Activated T-cell treated with anti-CD3 and anti-CD28 coated beads, Interleukin-2, amount 50 U/mL, for 72 hours (primary cell): Measurements from ENCODE around the gene HAUS1. TPM values are rescaled to one million over a fixed set of nuclear protein-coding genes. Genes with fewer than 3 reads are reported as not detected.
"Not testable (repeated sequence)": the region's sequence is repeated elsewhere in the genome, so short reads cannot be mapped to it uniquely, and the experiment has no call there.

Source experiments
- ATAC-seq, 2 donors: fragments of 150-1000 bp; cut with Tn5 transposase; replicated peaks in 1 of 2; 2 replicates each; pipeline ENCODE4 v1.10.0; 2021; ENCODE audit warnings: moderate library complexity in 2 of 2, mild to moderate bottlenecking in 1 of 2
- DNase-seq, 2 donors: peaks; one replicate each; pipeline ENCODE4 v3.0.0; 2021 to 2022; ENCODE audit warnings: mixed read lengths in 1 of 2
- H3K27ac Mint-ChIP-seq: one replicate; pipeline ENCODE4 v1.8.0; 2022; ENCODE audit warnings: mild to moderate bottlenecking, moderate library complexity, mixed read lengths
- H3K27me3 Mint-ChIP-seq: one replicate; pipeline ENCODE4 v1.8.0; 2022; ENCODE audit warnings: low read depth, mixed read lengths
- H3K36me3 Mint-ChIP-seq, 2 donors: one replicate each; pipeline ENCODE4 v1.8.0; 2022; ENCODE audit warnings: mixed read lengths in 2 of 2, mild to moderate bottlenecking in 1 of 2; ENCODE audit not compliant: insufficient read depth in 2 of 2
- H3K4me1 Mint-ChIP-seq: one replicate; pipeline ENCODE4 v1.8.0; 2022; ENCODE audit warnings: low read depth, mixed read lengths
- H3K4me3 Mint-ChIP-seq, 2 donors: one replicate each; pipeline ENCODE4 v1.8.0; 2022; ENCODE audit warnings: mild to moderate bottlenecking in 2 of 2, mixed read lengths in 2 of 2, moderate library complexity in 2 of 2
- H3K9me3 Mint-ChIP-seq, 2 donors: one replicate each; pipeline ENCODE4 v1.8.0; 2022; ENCODE audit warnings: mixed read lengths in 2 of 2
- total RNA-seq, 2 donors: library from RNA; stranded (reverse); gene quantifications; one replicate each; pipeline ENCODE4 v1.2.3, GENCODE V29; 2022

HAUS1 gene
- total RNA-seq, 2 donors from 2014 or later, result 42.0 to 43.4 TPM

DNA sequence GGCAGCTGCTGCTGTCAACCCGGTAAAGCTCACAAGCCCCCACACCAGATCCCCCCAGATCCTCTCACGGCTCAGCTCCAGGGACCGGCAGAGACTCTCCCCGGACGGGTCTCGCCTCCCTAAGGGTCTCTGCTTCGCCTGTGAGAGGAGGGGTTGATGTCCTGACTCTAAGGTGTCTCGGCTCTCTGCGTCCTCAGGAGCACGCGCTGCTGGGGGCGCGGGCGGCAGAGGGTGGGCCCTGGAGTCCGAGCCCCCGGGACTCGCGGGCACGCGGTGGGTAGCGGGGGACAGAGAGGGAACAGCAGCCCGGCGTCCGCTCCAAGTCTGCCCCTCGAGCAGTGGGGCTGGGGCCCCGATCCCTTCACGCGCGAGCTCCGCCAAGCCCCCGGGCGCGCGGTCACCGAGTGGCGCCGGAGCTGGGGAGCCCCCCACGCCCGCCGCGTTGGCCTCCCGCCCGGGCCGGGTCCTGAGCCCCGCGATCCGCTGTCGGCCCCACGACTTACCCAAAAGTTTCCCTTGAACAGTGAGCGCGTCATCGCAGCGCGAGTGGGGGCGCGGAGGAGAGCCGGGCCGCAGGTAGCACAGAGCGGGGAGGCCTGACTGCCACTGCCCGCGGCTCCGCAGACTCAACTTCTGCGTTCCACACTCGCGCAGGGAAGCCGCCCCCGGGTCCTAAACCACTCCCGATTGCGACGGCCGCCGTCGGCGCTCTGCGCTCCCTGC is 32.4 kb upstream of the HAUS1 start, which contains the start of gene PSTPIP2:
TSS of gene PSTPIP2 (minus strand) at position 608 of the 723 bp plus-strand sequence. CDS start at position 536, 72 bp downstream.
- Mint-ChIP-seq H3K4me3 (peak within 1 kb of the TSS; percentile 75 to 86), H3K9me3 (no peaks in the 10 kb centered on the region), H3K4me1 (peaks cover 52% of the 10 kb centered on the region), H3K36me3 (no peaks in the 10 kb centered on the region), H3K27ac (peak within 1 kb of the TSS; percentile 64), H3K27me3 (no peaks in the 10 kb centered on the region)
- DNase-seq (peak; percentile 75 to 80), ATAC-seq (peak; percentile 78 to 79)

DNA sequence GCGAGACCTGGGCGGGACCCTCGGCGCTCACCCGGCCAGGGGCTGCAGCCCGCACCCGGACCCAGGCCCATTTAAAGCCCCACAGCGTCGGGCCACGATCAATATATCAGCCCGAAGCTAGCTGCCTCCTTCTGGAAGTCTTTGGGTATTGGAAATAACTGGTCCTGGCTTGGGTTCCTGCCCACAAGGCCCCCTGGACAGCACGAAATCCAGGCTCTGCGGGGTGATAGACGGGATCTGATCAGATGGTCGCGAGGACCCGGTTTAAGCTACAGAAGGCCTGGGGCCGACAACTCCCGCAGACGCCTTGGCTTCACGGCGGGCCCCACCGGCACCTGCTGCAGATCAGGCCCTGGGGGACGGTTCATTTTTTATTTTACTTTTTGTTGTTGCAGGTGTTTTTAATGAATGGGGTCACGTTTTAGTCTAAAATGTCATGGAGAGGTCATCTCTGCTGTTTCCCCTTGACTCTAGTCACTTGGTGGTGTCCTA is 31.8 kb upstream of the HAUS1 start:
- Mint-ChIP-seq H3K4me3 (peak overlapping the region; percentile 75 to 86), H3K27me3 (no peaks in the 10 kb centered on the region), H3K36me3 (no peaks in the 10 kb centered on the region), H3K27ac (no peak overlapping the region), H3K4me1 (peaks cover 52% of the 10 kb centered on the region), H3K9me3 (no peaks in the 10 kb centered on the region)
- ATAC-seq (no peak), DNase-seq (no peak)

- Mint-ChIP-seq H3K27me3 (no peaks in the 10 kb centered on the region), H3K4me1 (peaks cover 48% of the 10 kb centered on the region), H3K9me3 (no peaks in the 10 kb centered on the region), H3K27ac (no peak overlapping the region), H3K4me3 (peak overlapping the region in 1 of 2 donors; percentile 75), H3K36me3 (no peaks in the 10 kb centered on the region)
- ATAC-seq, result no peak
- no peak for DNase-seq
These were observed 31.2 kb upstream of the HAUS1 start for GRCh38 chr18:46072959-46073358.

GRCh38 chr18:46073474-46074331 is 30.5 kb upstream of the HAUS1 start:
- Mint-ChIP-seq H3K36me3 (no peaks in the 10 kb centered on the region), H3K4me3 (peak overlapping the region in 1 of 2 donors; percentile 21), H3K27ac (no peak overlapping the region), H3K4me1 (peaks cover 46% of the 10 kb centered on the region), H3K27me3 (no peaks in the 10 kb centered on the region), H3K9me3 (no peaks in the 10 kb centered on the region)
- DNase-seq (peak; percentile 51 to 78), ATAC-seq (peak; percentile 46 to 48)

DNA sequence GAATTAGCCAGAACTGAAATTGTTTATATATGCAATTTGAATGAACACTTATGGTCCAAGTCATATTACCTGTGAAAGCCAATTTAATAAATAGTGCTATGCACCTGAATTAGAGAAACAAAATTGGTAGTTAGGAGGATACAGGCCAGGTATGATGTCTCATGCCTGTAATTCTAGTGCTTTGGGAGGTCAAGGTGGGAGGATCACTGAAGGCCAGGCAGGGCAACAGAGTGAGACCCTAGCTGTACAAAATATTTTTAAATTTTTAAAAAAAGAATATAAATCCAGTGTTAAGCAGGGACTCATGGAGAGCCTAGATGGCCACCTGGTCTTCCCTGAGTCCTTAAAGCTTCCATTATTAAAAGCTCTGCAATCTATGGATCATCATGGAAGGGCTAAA is 24.8 kb upstream of the HAUS1 start:
- ATAC-seq, result no peak
- no peak overlapping the region for H3K27ac Mint-ChIP-seq
- no peaks in the 10 kb centered on the region for H3K27me3 Mint-ChIP-seq
- no peak for DNase-seq
- H3K36me3 Mint-ChIP-seq, result peaks cover 5 to 23% of the 10 kb centered on the region in 2 donors
- no peak overlapping the region for H3K4me3 Mint-ChIP-seq
- H3K9me3 Mint-ChIP-seq, result no peaks in the 10 kb centered on the region
- H3K4me1 Mint-ChIP-seq, result no peaks in the 10 kb centered on the region

DNA sequence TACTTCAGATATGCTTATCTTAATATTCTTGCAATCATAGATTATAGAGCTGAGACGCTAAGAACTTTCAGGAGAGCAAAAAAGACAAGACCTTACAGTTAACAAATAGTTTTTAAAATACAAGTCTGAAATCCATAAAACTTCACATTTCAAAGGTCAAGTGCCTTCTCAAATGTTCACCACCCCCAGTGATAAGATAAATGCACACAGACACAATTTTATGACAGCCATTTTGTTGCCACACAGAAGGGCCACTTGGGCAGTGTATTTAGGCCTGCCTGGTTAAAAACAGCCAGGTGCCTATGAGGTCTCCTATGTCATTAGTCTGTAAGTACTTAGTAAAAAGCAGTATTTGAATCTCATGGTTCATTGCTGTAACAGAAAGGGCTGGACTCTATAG is 24.0 kb upstream of the HAUS1 start:
- H3K4me1 Mint-ChIP-seq, result no peaks in the 10 kb centered on the region
- H3K4me3 Mint-ChIP-seq, result no peak overlapping the region
- H3K9me3 Mint-ChIP-seq, result no peaks in the 10 kb centered on the region
- no peaks in the 10 kb centered on the region for H3K27me3 Mint-ChIP-seq
- peak overlapping the region; percentile 16 for H3K27ac Mint-ChIP-seq
- ATAC-seq (no peak), DNase-seq (no peak)
- peaks cover 5 to 27% of the 10 kb centered on the region in 2 donors for H3K36me3 Mint-ChIP-seq

DNA sequence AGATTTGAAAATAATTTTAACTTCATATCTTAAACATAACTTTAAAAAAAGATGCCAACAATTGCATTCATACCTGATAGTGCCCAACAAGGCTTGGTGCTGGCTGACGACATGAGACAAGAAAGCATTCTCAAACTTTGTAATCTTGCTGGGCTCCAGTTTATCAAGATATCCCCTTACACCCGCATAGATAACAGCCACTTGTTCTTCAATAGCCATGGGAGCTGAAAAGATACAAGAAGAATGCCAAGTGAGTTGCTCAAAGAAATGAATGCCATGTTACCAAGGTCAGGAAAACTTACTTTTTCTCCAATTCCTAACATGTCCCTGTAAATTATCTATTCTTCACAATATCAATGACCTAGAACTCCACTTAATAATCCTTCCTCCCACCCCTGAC is 19.8 kb upstream of the HAUS1 start:
- Mint-ChIP-seq H3K27ac (peak overlapping the region; percentile 50), H3K9me3 (no peaks in the 10 kb centered on the region), H3K36me3 (peaks cover 13 to 48% of the 10 kb centered on the region in 2 donors), H3K4me3 (no peak overlapping the region), H3K27me3 (no peaks in the 10 kb centered on the region), H3K4me1 (peaks cover 14% of the 10 kb centered on the region)
- no peak for DNase-seq
- ATAC-seq, result no peak

- not testable (repeated sequence) for H3K27me3 Mint-ChIP-seq, H3K9me3 Mint-ChIP-seq, ATAC-seq, H3K27ac Mint-ChIP-seq, H3K4me3 Mint-ChIP-seq, DNase-seq
- Mint-ChIP-seq H3K4me1 (peaks cover 24% of the 10 kb centered on the region), H3K36me3 (peaks cover 14 to 59% of the 10 kb centered on the region in 2 donors)
These were observed 15.7 kb upstream of the HAUS1 start for GRCh38 chr18:46088501-46088900.

DNA sequence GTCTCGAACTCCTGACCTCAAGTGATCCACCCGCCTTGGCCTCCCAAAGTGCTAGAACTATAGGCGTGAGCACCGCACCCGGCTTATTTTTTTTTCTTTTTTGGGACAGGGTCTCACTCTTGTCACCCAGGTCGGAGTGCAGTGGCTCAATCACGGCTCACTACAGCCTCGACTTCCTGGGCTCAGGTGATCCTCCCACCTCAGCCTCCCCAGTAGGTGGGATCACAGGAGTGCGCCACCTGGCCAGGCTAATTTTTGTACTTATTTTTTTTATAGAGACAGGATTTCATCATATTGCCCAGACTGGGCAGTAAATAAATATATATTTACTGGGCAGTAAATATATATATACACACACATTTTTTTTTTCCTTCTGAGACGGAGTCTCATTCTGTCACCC is 8.7 kb upstream of the HAUS1 start:
- H3K36me3 Mint-ChIP-seq, result peaks cover 9 to 32% of the 10 kb centered on the region in 2 donors
- no peak for DNase-seq

GRCh38 chr18:46096651-46097300 is 7.4 kb upstream of the HAUS1 start:
- DNase-seq (no peak), ATAC-seq (no peak)
- Mint-ChIP-seq H3K36me3 (peaks cover 6 to 22% of the 10 kb centered on the region in 2 donors), H3K4me1 (peaks cover 41% of the 10 kb centered on the region), H3K9me3 (no peaks in the 10 kb centered on the region), H3K4me3 (peak overlapping the region; percentile 94 to 99), H3K27me3 (no peaks in the 10 kb centered on the region), H3K27ac (peak overlapping the region; percentile 99)

More for the DNA sequence above, 8.7 kb upstream of the HAUS1 start:
- H3K27ac Mint-ChIP-seq, result peak overlapping the region; percentile 38
- H3K4me1 Mint-ChIP-seq, result peaks cover 50% of the 10 kb centered on the region
- ATAC-seq, result no peak
- no peaks in the 10 kb centered on the region for H3K9me3 Mint-ChIP-seq
- no peaks in the 10 kb centered on the region for H3K27me3 Mint-ChIP-seq
- peak overlapping the region; percentile 76 to 94 for H3K4me3 Mint-ChIP-seq

GRCh38 chr18:46097431-46097800 is 6.8 kb upstream of the HAUS1 start:
- Mint-ChIP-seq H3K4me3 (peak overlapping the region; percentile 94 to 99), H3K36me3 (peaks cover 6 to 18% of the 10 kb centered on the region in 2 donors), H3K27me3 (no peaks in the 10 kb centered on the region), H3K4me1 (peaks cover 40% of the 10 kb centered on the region), H3K9me3 (no peaks in the 10 kb centered on the region), H3K27ac (peak overlapping the region; percentile 99)
- ATAC-seq (peak in 1 of 2 donors; percentile 9), DNase-seq (no peak)

DNA sequence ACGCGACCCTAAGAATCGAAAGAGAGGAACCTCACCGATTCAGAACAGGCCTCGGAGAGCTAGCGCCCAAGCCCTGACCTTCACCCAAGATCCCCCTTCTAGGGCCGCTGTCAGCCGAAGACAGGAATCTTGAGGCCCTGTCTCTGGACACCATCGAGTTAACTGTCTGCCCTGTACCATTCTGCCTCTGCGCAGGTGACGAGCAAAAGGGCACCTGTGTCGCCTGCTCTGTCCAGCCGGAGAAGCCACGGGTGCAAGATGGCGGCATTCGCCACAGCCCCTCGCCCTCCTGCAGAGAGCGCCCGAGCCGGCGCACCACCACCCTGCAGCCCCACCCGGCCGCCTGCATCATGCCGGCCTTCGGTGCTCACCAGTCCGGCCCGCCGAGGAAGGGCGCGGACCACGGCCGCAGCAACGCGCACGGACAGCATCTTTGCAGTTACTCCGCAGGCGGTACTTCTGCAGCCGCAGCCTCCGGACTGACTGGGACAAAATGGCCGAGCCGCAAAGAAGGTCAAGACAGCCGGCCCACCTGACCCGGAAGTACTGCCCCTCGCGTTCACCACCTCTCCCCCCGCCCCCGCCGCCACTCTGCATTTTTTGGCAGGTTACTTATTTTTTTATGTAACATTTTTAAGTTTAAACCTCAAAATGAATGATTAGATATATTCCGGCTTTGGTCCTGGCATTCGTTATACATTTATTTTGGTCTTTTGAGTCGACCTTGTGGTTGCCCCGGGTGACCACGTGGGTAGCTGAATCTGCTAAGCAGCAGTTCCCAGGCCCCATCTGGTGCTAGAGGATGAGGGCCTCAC is 6.2 kb upstream of the HAUS1 start, which contains the start of gene ATP5F1A:
TSS of gene ATP5F1A (minus strand) at position 496 of the 815 bp plus-strand sequence. CDS start at position 431, 65 bp downstream.
- peak within 1 kb of the TSS; percentile 94 to 99 for H3K4me3 Mint-ChIP-seq
- peaks cover 6 to 17% of the 10 kb centered on the region in 2 donors for H3K36me3 Mint-ChIP-seq
- H3K27me3 Mint-ChIP-seq, result no peaks in the 10 kb centered on the region
- peak within 1 kb of the TSS; percentile 99 for H3K27ac Mint-ChIP-seq
- peak; percentile 92 to 95 for ATAC-seq
- H3K9me3 Mint-ChIP-seq, result no peaks in the 10 kb centered on the region
- H3K4me1 Mint-ChIP-seq, result peaks cover 41% of the 10 kb centered on the region
- DNase-seq, result peak; percentile 88 to 91
